ENCODE data around the gene TSPAN11.

Gene TSPAN11

GRCh38 chr12:30913323-30913722 lies 13.2 kb upstream of the TSPAN11 start:
- Histone ChIP-seq H3F3A (ENCODE audit: insufficient read depth, low read length) (no peaks in the 10 kb centered on the region), H3K4me2 (ENCODE audit: low read length) (no peak overlapping the region), H4K20me1 (ENCODE audit: insufficient read depth, low read length) (no peaks in the 10 kb centered on the region), H3K27ac (ENCODE audit: low read depth, low read length, poor library complexity, severe bottlenecking) (no peak overlapping the region), H3K9ac (ENCODE audit: low read length) (no peak overlapping the region), H3K79me2 (ENCODE audit: insufficient read depth, low read length) (no peaks in the 10 kb centered on the region), H3K9me3 (ENCODE audit: low read length) (no peaks in the 10 kb centered on the region), H3K36me3 (ENCODE audit: insufficient read depth, low read length) (no peaks in the 10 kb centered on the region), H2AFZ (ENCODE audit: low read length) (no peak overlapping the region), H3K4me1 (ENCODE audit: insufficient read depth, low read length, severe bottlenecking) (no peaks in the 10 kb centered on the region), H3K9me2 (ENCODE audit: low read depth, low read length) (no peaks in the 10 kb centered on the region), H3K27me3 (ENCODE audit: insufficient read depth, low read length) (no peaks in the 10 kb centered on the region), H3K4me3 (ENCODE audit: low read depth, low read length, poor library complexity, severe bottlenecking) (no peak overlapping the region)
- TF ChIP-seq CTCF (IDR thresholded peaks at IDR 0.05; ENCODE audit: low read length): no peak
- no peak for TF ChIP-seq EZH2 (IDR thresholded peaks at IDR 0.05; ENCODE audit: borderline replicate concordance, low read length)

DNA sequence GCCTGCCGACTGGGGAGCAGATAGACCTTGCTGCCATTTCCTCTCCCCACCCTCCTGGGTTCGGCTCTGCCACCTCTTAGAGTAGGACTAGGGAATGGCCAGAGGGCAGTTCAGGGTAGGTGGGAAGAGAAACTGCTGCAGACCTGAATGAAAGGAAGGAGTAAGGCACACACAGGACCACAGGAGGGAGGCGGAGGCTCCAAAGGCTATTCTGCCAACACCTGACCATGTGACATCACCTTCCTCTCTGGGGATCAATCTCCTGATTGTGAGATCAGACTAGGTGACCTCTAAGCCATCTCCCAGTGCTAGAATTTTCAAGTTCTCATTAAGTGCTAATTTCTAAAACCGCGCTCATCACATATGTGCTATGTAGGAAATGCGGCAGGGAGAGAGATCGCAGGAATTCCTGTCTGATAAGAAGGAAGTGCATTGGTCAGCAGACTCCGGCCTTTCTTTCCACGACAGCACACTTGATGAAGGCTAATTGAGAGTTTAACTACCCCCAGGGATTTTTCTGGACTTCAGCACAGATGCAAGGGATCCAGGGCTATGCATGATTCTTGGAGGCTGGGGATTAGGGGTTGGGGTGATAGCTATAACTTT lies 11.5 kb upstream of the TSPAN11 start:
- Histone ChIP-seq H3K79me2 (ENCODE audit: insufficient read depth, low read length) (no peaks in the 10 kb centered on the region), H2AFZ (ENCODE audit: low read length) (no peak overlapping the region), H3K27me3 (ENCODE audit: insufficient read depth, low read length) (no peaks in the 10 kb centered on the region), H3K9me3 (ENCODE audit: low read length) (no peaks in the 10 kb centered on the region), H3K36me3 (ENCODE audit: insufficient read depth, low read length) (no peaks in the 10 kb centered on the region), H3K27ac (ENCODE audit: low read depth, low read length, poor library complexity, severe bottlenecking) (no peak overlapping the region), H3K4me1 (ENCODE audit: insufficient read depth, low read length, severe bottlenecking) (no peaks in the 10 kb centered on the region), H4K20me1 (ENCODE audit: insufficient read depth, low read length) (no peaks in the 10 kb centered on the region), H3K9me2 (ENCODE audit: low read depth, low read length) (no peaks in the 10 kb centered on the region), H3K4me2 (ENCODE audit: low read length) (no peak overlapping the region), H3K4me3 (ENCODE audit: low read depth, low read length, poor library complexity, severe bottlenecking) (no peak overlapping the region), H3F3A (ENCODE audit: insufficient read depth, low read length) (no peaks in the 10 kb centered on the region), H3K9ac (ENCODE audit: low read length) (no peak overlapping the region)
- TF ChIP-seq EZH2 (IDR thresholded peaks at IDR 0.05; ENCODE audit: borderline replicate concordance, low read length): no peak
- no peak for TF ChIP-seq CTCF (IDR thresholded peaks at IDR 0.05; ENCODE audit: low read length)

- TF ChIP-seq CTCF (IDR thresholded peaks at IDR 0.05; ENCODE audit: low read length): no peak
- TF ChIP-seq EZH2 (IDR thresholded peaks at IDR 0.05; ENCODE audit: borderline replicate concordance, low read length): no peak
- Histone ChIP-seq H3F3A (ENCODE audit: insufficient read depth, low read length) (no peaks in the 10 kb centered on the region; the same call in 1 of the 2 replicates), H3K9ac (ENCODE audit: low read length) (no peak overlapping the region), H3K79me2 (ENCODE audit: insufficient read depth, low read length) (no peaks in the 10 kb centered on the region), H3K4me2 (ENCODE audit: low read length) (no peak overlapping the region), H3K9me2 (ENCODE audit: low read depth, low read length) (no peaks in the 10 kb centered on the region), H3K9me3 (ENCODE audit: low read length) (no peaks in the 10 kb centered on the region), H3K27ac (ENCODE audit: low read depth, low read length, poor library complexity, severe bottlenecking) (no peak overlapping the region), H3K27me3 (ENCODE audit: insufficient read depth, low read length) (peaks cover 8% of the 10 kb centered on the region; the same call in 1 of the 2 replicates), H3K4me3 (ENCODE audit: low read depth, low read length, poor library complexity, severe bottlenecking) (no peak overlapping the region), H4K20me1 (ENCODE audit: insufficient read depth, low read length) (no peaks in the 10 kb centered on the region), H3K36me3 (ENCODE audit: insufficient read depth, low read length) (no peaks in the 10 kb centered on the region), H2AFZ (ENCODE audit: low read length) (no peak overlapping the region), H3K4me1 (ENCODE audit: insufficient read depth, low read length, severe bottlenecking) (no peaks in the 10 kb centered on the region)
Measured at GRCh38 chr12:30923057-30923456, 3.5 kb upstream of the TSPAN11 start.

Data from OCI-LY1 (cell line).